Measurements from ENCODE around the gene NOL6. TPM values are rescaled to one million over a fixed set of nuclear protein-coding genes. Genes with fewer than 3 reads are reported as not detected.

NOL6 gene
- total and polyA plus RNA-seq, 2 experiments from 2014 or later: 17.2 to 18.6 TPM

- peaks cover 39% of the 10 kb centered on the region for H3K36me3 ChIP-seq
- TF ChIP-seq CTCF (IDR thresholded peaks at IDR 0.05; ENCODE audit: low read depth, low read length): no peak
Measured at GRCh38 chr9:33464045-33464636, 9.6 kb downstream of the NOL6 start.

GRCh38 chr9:33463151-33463550 is 10.6 kb downstream of the NOL6 start:
- peaks cover 33% of the 10 kb centered on the region for H3K36me3 ChIP-seq
- H3K4me3 ChIP-seq: no peak overlapping the region
- TF ChIP-seq CTCF (IDR thresholded peaks at IDR 0.05; ENCODE audit: low read depth, low read length): no peak
- DNase-seq (ENCODE audit: low read depth in 1 of 2, low spot score in 1 of 2): no peak
- no peaks in the 10 kb centered on the region for H3K27me3 ChIP-seq
- no peaks in the 10 kb centered on the region for H3K4me1 ChIP-seq (ENCODE audit: low read depth)
- no peak overlapping the region for H3K27ac ChIP-seq
- H3K9me3 ChIP-seq (ENCODE audit: low read depth): no peaks in the 10 kb centered on the region

More at GRCh38 chr9:33464045-33464636, 9.6 kb downstream of the NOL6 start:
- Histone ChIP-seq H3K27me3 (no peaks in the 10 kb centered on the region), H3K4me1 (ENCODE audit: low read depth) (no peaks in the 10 kb centered on the region), H3K4me3 (no peak overlapping the region), H3K27ac (no peak overlapping the region), H3K9me3 (ENCODE audit: low read depth) (no peaks in the 10 kb centered on the region)
- DNase-seq (ENCODE audit: low read depth in 1 of 2, low spot score in 1 of 2): no peak

- peaks cover 33% of the 10 kb centered on the region for H3K36me3 ChIP-seq
- H3K9me3 ChIP-seq (ENCODE audit: low read depth): no peaks in the 10 kb centered on the region
Measured at GRCh38 chr9:33461492-33461891, 12.2 kb downstream of the NOL6 start.

DNA sequence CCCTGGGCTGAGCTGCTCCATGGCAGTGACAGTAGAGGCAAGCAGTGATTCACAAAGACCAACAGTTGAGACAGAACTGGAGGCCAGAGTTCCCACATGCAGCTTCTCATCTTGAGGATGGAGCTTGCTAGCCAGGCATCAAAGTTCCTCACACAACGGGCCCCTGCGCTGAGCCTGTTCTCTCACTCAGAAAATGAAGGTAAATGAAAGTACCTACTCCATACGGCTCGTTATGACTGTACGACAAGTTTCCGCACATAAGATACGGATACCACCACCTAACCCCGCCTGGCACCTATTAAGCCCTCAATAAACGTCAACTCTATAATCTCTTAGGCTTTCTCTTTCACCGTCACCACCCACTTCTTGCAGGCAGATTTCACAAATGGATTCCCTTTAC is 12.9 kb downstream of the NOL6 start:
- Histone ChIP-seq H3K27ac (no peak overlapping the region), H3K27me3 (no peaks in the 10 kb centered on the region), H3K4me3 (no peak overlapping the region), H3K9me3 (ENCODE audit: low read depth) (no peaks in the 10 kb centered on the region), H3K36me3 (peaks cover 26% of the 10 kb centered on the region), H3K4me1 (ENCODE audit: low read depth) (no peaks in the 10 kb centered on the region)
- TF ChIP-seq CTCF (IDR thresholded peaks at IDR 0.05; ENCODE audit: low read depth, low read length): no peak
- no peak for DNase-seq (ENCODE audit: low read depth in 1 of 2, low spot score in 1 of 2)

More at GRCh38 chr9:33461492-33461891, 12.2 kb downstream of the NOL6 start:
- H3K27me3 ChIP-seq: no peaks in the 10 kb centered on the region
- TF ChIP-seq CTCF (IDR thresholded peaks at IDR 0.05; ENCODE audit: low read depth, low read length): no peak
- DNase-seq (ENCODE audit: low read depth in 1 of 2, low spot score in 1 of 2): no peak
- no peaks in the 10 kb centered on the region for H3K4me1 ChIP-seq (ENCODE audit: low read depth)
- H3K4me3 ChIP-seq: no peak overlapping the region
- no peak overlapping the region for H3K27ac ChIP-seq

GRCh38 chr9:33459115-33459514 is 14.6 kb downstream of the NOL6 start:
- DNase-seq (ENCODE audit: low read depth in 1 of 2, low spot score in 1 of 2): no peak
- Histone ChIP-seq H3K4me1 (ENCODE audit: low read depth) (no peaks in the 10 kb centered on the region), H3K27ac (no peak overlapping the region), H3K27me3 (no peaks in the 10 kb centered on the region), H3K4me3 (no peak overlapping the region), H3K9me3 (ENCODE audit: low read depth) (no peaks in the 10 kb centered on the region), H3K36me3 (peaks cover 13% of the 10 kb centered on the region)
- TF ChIP-seq CTCF (IDR thresholded peaks at IDR 0.05; ENCODE audit: low read depth, low read length): no peak
